GM21737 (cell line): ENCODE results near the gene CSNK1A1.

Experiments used
- ATAC-seq: cut with Tn5 transposase; IDR thresholded peaks from one replicate; pipeline ENCODE4 v1.9.1; 2021; ENCODE audit warnings: mild to moderate bottlenecking, moderate library complexity; ENCODE audit not compliant: unreplicated experiment

Gene CSNK1A1

GRCh38 chr5:149493316-149493715, 57.9 kb downstream of the CSNK1A1 start:
- no peak for ATAC-seq

GRCh38 chr5:149492781-149493180, 58.5 kb downstream of the CSNK1A1 start:
- ATAC-seq, result no peak

- no peak for ATAC-seq
Measured at GRCh38 chr5:149490599-149491485, 60.4 kb downstream of the CSNK1A1 start.

- no peak for ATAC-seq
Measured at GRCh38 chr5:149489605-149490037, 61.6 kb downstream of the CSNK1A1 start.

- ATAC-seq, result no peak
Measured at GRCh38 chr5:149488645-149489306, 62.5 kb downstream of the CSNK1A1 start.

- ATAC-seq, result no peak
Measured at GRCh38 chr5:149487672-149488071, 63.6 kb downstream of the CSNK1A1 start.

- no peak for ATAC-seq
Measured at GRCh38 chr5:149486726-149487635, 64.3 kb downstream of the CSNK1A1 start.

- ATAC-seq, result no peak
Measured at GRCh38 chr5:149485655-149486615, 65.3 kb downstream of the CSNK1A1 start.

- no peak for ATAC-seq
Measured at GRCh38 chr5:149481485-149481884, 69.8 kb downstream of the CSNK1A1 start.

GRCh38 chr5:149478761-149479160, 72.5 kb downstream of the CSNK1A1 start:
- ATAC-seq, result no peak

- no peak for ATAC-seq
Measured at GRCh38 chr5:149475777-149476176, 75.5 kb downstream of the CSNK1A1 start.

- ATAC-seq, result no peak
Measured at GRCh38 chr5:149474198-149474597, 77.0 kb downstream of the CSNK1A1 start.

- ATAC-seq, result no peak
Measured at GRCh38 chr5:149473441-149473840, 77.8 kb downstream of the CSNK1A1 start.

- no peak for ATAC-seq
Measured at GRCh38 chr5:149472399-149472798, 78.8 kb downstream of the CSNK1A1 start.

- ATAC-seq, result no peak
Measured at GRCh38 chr5:149471406-149472183, 79.6 kb downstream of the CSNK1A1 start.

- no peak for ATAC-seq
Measured at GRCh38 chr5:149470942-149471341, 80.3 kb downstream of the CSNK1A1 start.

- ATAC-seq, result no peak
Measured at GRCh38 chr5:149466457-149466972, 84.7 kb downstream of the CSNK1A1 start.

GRCh38 chr5:149464796-149465489, 86.3 kb downstream of the CSNK1A1 start:
- no peak for ATAC-seq
